Kidney capillary endothelial cell (primary cell): ENCODE results near the gene N4BP2L2.

Experiments
- DNase-seq: peaks from one replicate; pipeline ENCODE4 v3.0.0-alpha.2; 2018; ENCODE audit warnings: low spot score

The N4BP2L2 gene

GRCh38 chr13:32426191-32426989 is 112.2 kb downstream of the N4BP2L2 start:
- no peak for DNase-seq

- no peak for DNase-seq
Measured at GRCh38 chr13:32425158-32425557, 113.4 kb downstream of the N4BP2L2 start.

GRCh38 chr13:32423592-32423991 is 115.0 kb downstream of the N4BP2L2 start:
- DNase-seq: no peak

GRCh38 chr13:32419862-32420261 is 118.7 kb downstream of the N4BP2L2 start:
- no peak for DNase-seq

- DNase-seq: no peak
Measured at GRCh38 chr13:32417995-32418394, 120.6 kb downstream of the N4BP2L2 start.

- DNase-seq: no peak
Measured at GRCh38 chr13:32415019-32415418, 123.6 kb downstream of the N4BP2L2 start.

- DNase-seq: no peak
Measured at GRCh38 chr13:32414580-32414979, 124.0 kb downstream of the N4BP2L2 start.

GRCh38 chr13:32413284-32413683 is 125.3 kb downstream of the N4BP2L2 start:
- DNase-seq: no peak

- no peak for DNase-seq
Measured at GRCh38 chr13:32409561-32410421, 128.8 kb downstream of the N4BP2L2 start.

GRCh38 chr13:32409001-32409313 is 129.6 kb downstream of the N4BP2L2 start:
- no peak for DNase-seq

GRCh38 chr13:32408296-32409000 is 130.1 kb downstream of the N4BP2L2 start:
- no peak for DNase-seq

GRCh38 chr13:32407854-32408253 is 130.7 kb downstream of the N4BP2L2 start:
- no peak for DNase-seq

GRCh38 chr13:32403108-32403507 is 135.5 kb downstream of the N4BP2L2 start:
- DNase-seq: no peak

- no peak for DNase-seq
Measured at GRCh38 chr13:32391101-32391619, 147.4 kb downstream of the N4BP2L2 start.

GRCh38 chr13:32390484-32390883 is 148.1 kb downstream of the N4BP2L2 start:
- no peak for DNase-seq

GRCh38 chr13:32390048-32390447 is 148.5 kb downstream of the N4BP2L2 start:
- no peak for DNase-seq

GRCh38 chr13:32385410-32385809 is 153.2 kb downstream of the N4BP2L2 start:
- no peak for DNase-seq

GRCh38 chr13:32384702-32385101 is 153.9 kb downstream of the N4BP2L2 start:
- DNase-seq: no peak

- DNase-seq: no peak
Measured at GRCh38 chr13:32383836-32384618, 154.6 kb downstream of the N4BP2L2 start.
